Endodermal cell (in vitro differentiated cells): Measurements from ENCODE around the gene TBC1D13. TPM values are rescaled to one million over a fixed set of nuclear protein-coding genes. Genes with fewer than 3 reads are reported as not detected.
"Not testable (repeated sequence)": the region's sequence is repeated elsewhere in the genome, so short reads cannot be mapped to it uniquely, and the experiment has no call there.

Source experiments
- DNase-seq: peaks from one replicate; pipeline ENCODE4 v3.0.0-alpha.2; 2017
- H3K27ac ChIP-seq: 2 replicates; pipeline ENCODE4 v1.5.1; 2013; ENCODE audit warnings: mild to moderate bottlenecking, low read depth, low read length, moderate library complexity
- H3K27me3 ChIP-seq: 2 replicates; pipeline ENCODE4 v1.6.1; 2013; ENCODE audit warnings: mild to moderate bottlenecking, low read length, moderate library complexity; ENCODE audit not compliant: insufficient read depth, control insufficient read depth, poor library complexity, severe bottlenecking
- H3K36me3 ChIP-seq: 2 replicates; pipeline ENCODE4 v1.7.0; 2013; ENCODE audit warnings: mild to moderate bottlenecking, low read length, moderate library complexity; ENCODE audit not compliant: control insufficient read depth, insufficient read depth
- H3K4me1 ChIP-seq: one replicate; pipeline ENCODE4 v1.7.0; 2013; ENCODE audit warnings: low read length; ENCODE audit not compliant: control insufficient read depth, insufficient read depth
- H3K4me3 ChIP-seq: 2 replicates; pipeline ENCODE4 v1.5.1; 2013; ENCODE audit warnings: mild to moderate bottlenecking, low read length, moderate library complexity
- H3K9ac ChIP-seq: 2 replicates; pipeline ENCODE4 v1.6.1; 2013; ENCODE audit warnings: mild to moderate bottlenecking, low read length, moderate library complexity; ENCODE audit not compliant: poor library complexity, severe bottlenecking; ENCODE audit errors: extremely low read depth
- H3K9me3 ChIP-seq: 2 replicates; pipeline ENCODE4 v1.6.1; 2013; ENCODE audit warnings: mild to moderate bottlenecking, low read length, moderate library complexity; ENCODE audit not compliant: control insufficient read depth
- H3K27ac Mint-ChIP-seq: 2 replicates; pipeline ENCODE4 v1.8.0; 2020; ENCODE audit warnings: mixed read lengths
- H3K27me3 Mint-ChIP-seq: 2 replicates; pipeline ENCODE4 v1.8.0; 2021; ENCODE audit warnings: mild to moderate bottlenecking, mixed read lengths; ENCODE audit not compliant: insufficient read depth
- H3K36me3 Mint-ChIP-seq: 2 replicates; pipeline ENCODE4 v1.8.0; 2020; ENCODE audit warnings: low read depth, mixed read lengths
- H3K4me1 Mint-ChIP-seq: 2 replicates; pipeline ENCODE4 v1.8.0; 2020; ENCODE audit warnings: mixed read lengths
- H3K4me3 Mint-ChIP-seq: 2 replicates; pipeline ENCODE4 v1.8.0; 2020; ENCODE audit warnings: mild to moderate bottlenecking, moderate library complexity, mixed read lengths
- H3K9me3 Mint-ChIP-seq: 2 replicates; pipeline ENCODE4 v1.8.0; 2020; ENCODE audit warnings: mild to moderate bottlenecking, mixed read lengths
- CTCF ChIP-seq: fragments of 200-600 bp; sonication (generic); conservative IDR thresholded peaks from 2 replicates; pipeline ENCODE4 v1.5.0; 2021; ENCODE audit warnings: antibody characterized with exemption, mild to moderate bottlenecking
- WGBS, 2 experiments: methylation state at CpG; one replicate each; pipeline versions ENCODE4 v1.1.5 to v1.1.7; 2013; ENCODE audit warnings: missing lambda C conversion rate in 2 of 2, mixed read lengths in 1 of 2; ENCODE audit not compliant: insufficient coverage in 1 of 2, insufficient read length in 1 of 2; 5-methylcytosine and 5-hydroxymethylcytosine counted together
- total RNA-seq, 2 donors: library from RNA; stranded (reverse); fragmentation: NEBNext Ultra II Directional in 1 of 2; extraction: Animal tissue kit (Norgen Biotek cat#: 25700) in 1 of 2; gene quantifications; 2 replicates in 1 of 2; 3 replicates in 1 of 2; pipeline ENCODE4 v1.2.1, GENCODE V29; 2021

TBC1D13 gene
- total RNA-seq, 2 donors from 2014 or later: 30.2 to 34.3 TPM

- Mint-ChIP-seq H3K36me3 (peaks cover 6% of the 10 kb centered on the region), H3K4me3 (peak overlapping the region; percentile 92), H3K4me1 (peaks cover 8% of the 10 kb centered on the region), H3K27me3 (peaks cover 7% of the 10 kb centered on the region), H3K27ac (no peak overlapping the region), H3K9me3 (peaks cover 13% of the 10 kb centered on the region)
- H3K9me3 ChIP-seq: no peaks in the 10 kb centered on the region
- WGBS, 2 experiments: 93 to 100% methylated on average over 4 to 5 of the region's 5 CpGs
- TF ChIP-seq CTCF: no peak
- no peak overlapping the region for H3K4me3 ChIP-seq
- H3K9ac ChIP-seq: no peak overlapping the region
- H3K27ac ChIP-seq: no peak overlapping the region
- no peaks in the 10 kb centered on the region for H3K36me3 ChIP-seq
- no peak for DNase-seq
- no peaks in the 10 kb centered on the region for H3K4me1 ChIP-seq
- no peaks in the 10 kb centered on the region for H3K27me3 ChIP-seq
Observed at GRCh38 chr9:128773049-128773448, 14.0 kb upstream of the TBC1D13 start.

- Mint-ChIP-seq H3K9me3 (peaks cover 22% of the 10 kb centered on the region), H3K27ac (no peak overlapping the region), H3K27me3 (peaks cover 7% of the 10 kb centered on the region), H3K4me3 (no peak overlapping the region), H3K36me3 (peaks cover 2% of the 10 kb centered on the region), H3K4me1 (peaks cover 8% of the 10 kb centered on the region)
- no peak overlapping the region for H3K4me3 ChIP-seq
- no peaks in the 10 kb centered on the region for H3K27me3 ChIP-seq
- no peak overlapping the region for H3K9ac ChIP-seq
- 86 to 100% methylated on average over 1 of the region's 1 CpG for WGBS, 2 experiments
- no peak for DNase-seq
- no peaks in the 10 kb centered on the region for H3K36me3 ChIP-seq
- H3K9me3 ChIP-seq: no peaks in the 10 kb centered on the region
- no peaks in the 10 kb centered on the region for H3K4me1 ChIP-seq
- no peak overlapping the region for H3K27ac ChIP-seq
- no peak for TF ChIP-seq CTCF
Observed at GRCh38 chr9:128774804-128775203, 12.2 kb upstream of the TBC1D13 start.

GRCh38 chr9:128780093-128780492, 7.0 kb upstream of the TBC1D13 start:
- Mint-ChIP-seq H3K9me3 (peaks cover 37% of the 10 kb centered on the region), H3K27me3 (peaks cover 13% of the 10 kb centered on the region)
- not testable (repeated sequence) for H3K27ac Mint-ChIP-seq, H3K36me3 Mint-ChIP-seq, H3K4me1 Mint-ChIP-seq, H3K9me3 ChIP-seq, H3K4me1 ChIP-seq, H3K9ac ChIP-seq, H3K27me3 ChIP-seq, H3K27ac ChIP-seq, H3K4me3 ChIP-seq, H3K36me3 ChIP-seq, DNase-seq, H3K4me3 Mint-ChIP-seq
- WGBS, 2 experiments: 98 to 99% methylated on average over 11 to 18 of the region's 27 CpGs
